ENCODE measurements around the gene CYS1.
"Not testable (repeated sequence)": the region's sequence is repeated elsewhere in the genome, so short reads cannot be mapped to it uniquely, and the experiment has no call there.

The CYS1 gene

DNA sequence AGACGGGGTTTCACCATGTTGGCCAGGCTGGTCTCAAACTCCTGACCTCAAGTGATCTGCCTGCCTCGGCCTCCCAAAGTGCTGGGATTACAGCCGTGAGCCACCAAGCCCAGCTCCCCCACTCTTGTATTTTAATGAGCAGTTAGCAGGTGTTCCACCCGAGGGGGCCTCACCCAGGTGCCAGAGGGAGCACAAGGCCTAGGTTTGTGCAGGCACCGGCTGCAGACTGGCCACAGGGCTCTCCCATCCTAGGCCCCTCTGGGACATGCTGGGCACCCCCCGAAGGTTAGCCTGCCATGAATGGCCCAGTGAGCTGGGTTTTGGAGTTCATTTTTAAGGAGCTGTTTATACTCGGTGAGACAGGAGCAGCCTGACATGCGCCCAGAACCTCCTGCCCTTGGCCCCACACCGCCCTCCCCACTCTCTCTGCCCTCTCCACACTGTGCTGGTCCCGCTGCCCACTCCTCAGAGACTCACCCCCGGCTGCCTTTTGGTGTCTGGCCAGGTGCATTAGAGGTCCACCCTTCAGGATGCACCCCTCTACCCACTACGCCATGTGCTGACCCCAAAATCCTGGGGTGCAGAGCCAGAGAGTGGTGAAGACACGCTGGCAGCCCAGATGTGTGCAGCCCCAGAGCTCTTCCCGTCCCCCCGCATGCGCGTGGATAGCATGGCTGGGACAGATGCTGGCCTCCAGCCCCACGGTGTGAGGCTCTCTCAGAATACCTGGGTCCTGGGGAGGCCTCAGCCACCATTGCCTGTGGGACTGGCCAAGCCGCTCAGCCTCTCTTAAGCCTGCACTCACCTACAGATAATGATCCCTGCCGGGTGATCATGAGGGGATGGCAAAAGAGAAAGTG, 48.1 kb downstream of the CYS1 start:
- DNase-seq (ENCODE audit: low spot score), result no peak

DNA sequence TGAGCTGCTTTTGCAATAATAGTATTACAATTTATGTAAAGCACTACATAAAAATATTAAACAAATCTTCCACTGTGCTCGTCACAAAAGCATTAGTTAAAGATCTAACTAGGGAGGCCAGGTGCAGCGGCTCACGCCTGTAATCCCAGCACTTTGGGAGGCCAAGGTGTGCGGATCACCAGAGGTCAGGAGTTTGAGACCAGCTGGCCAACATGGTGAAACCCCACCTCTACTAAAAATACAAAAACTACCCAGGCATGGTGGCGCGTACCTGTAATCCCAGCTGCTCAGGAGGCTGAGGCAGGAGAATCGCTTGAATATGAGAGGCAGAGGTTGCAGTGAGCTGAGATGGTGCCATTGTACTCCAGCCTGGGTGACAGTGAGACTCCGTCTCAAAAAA, 49.4 kb downstream of the CYS1 start:
- DNase-seq (ENCODE audit: low spot score), result not testable (repeated sequence)

DNA sequence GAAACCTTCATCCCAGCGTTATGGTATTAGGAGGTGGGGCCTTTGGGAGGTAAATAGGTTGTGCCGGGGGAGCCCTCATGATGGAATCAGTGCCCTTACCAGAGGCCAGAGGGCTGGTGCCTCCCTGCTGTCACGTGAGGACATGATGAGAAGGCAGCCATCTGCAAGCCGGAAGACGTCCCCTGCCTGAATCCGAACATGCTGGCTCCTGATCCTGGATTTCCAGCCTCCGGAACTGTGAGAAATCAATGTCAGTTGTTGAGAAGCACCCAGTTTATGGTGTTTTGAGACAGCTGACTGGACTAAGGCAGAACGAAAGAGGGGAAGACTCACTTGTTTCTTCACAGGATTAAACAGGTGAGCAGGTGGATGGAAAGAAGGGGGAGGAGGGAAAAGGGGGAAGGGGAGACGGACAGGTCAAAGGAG, 49.9 kb downstream of the CYS1 start:
- peak; percentile 70 for DNase-seq (ENCODE audit: low spot score)

DNA sequence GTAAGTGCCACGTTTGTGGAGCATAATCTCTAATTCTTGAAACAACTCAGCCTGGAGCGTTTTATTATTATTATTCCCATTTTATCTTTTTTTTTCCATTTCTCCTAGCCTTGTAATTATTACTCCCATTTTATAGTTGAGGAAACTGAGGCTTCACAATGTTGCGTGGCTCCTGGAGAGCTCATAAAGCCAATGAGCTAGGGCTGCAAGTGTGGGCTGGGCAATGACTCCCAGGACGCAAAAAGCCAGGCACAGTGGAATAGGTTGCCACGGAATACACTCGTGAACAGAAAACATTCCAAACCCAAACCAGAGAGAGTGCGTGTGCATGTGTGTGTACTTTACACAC, 50.4 kb downstream of the CYS1 start:
- no peak for DNase-seq (ENCODE audit: low spot score)

DNA sequence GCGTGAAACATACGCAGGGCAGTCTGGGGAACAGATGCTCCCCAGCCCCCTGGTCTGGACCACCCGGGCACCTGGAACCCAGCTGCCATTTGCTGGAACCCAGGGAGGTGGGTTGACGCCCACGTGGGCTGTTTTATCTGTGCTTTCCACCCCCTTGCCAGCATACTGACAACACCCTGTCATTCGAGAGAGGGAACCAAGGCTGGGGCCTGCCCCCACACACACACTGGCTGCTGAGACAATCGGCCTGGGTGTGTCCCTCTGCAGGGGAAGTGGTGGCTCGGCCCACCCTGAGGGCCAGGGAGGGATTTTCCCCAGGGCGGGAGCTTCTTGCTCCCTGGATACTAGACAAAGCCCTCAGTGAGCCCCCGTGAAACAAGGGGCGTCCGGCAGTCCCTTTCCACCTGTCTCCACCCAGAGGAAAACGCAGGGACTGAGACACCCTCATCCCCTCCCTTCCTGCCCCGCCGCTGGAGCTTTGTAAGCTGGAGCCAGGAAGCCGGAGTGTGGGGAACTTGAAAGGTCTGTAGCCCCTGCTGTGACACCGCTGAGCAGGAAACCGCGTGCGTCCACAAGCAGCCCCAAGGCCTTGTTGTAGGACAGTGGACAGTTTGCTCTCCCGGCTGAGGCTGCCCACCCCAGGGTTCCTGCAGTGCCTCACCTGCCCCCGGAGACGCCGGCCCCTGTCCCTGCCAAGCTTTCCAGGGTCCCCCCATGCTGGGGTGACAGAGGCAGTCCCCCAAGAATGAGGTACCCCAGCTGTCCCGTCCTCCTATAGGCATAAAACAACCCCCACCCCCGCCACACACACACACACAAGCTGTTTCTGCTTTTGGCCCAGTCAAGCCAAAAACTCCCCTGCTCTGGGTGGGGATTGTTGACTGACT, 51.0 kb downstream of the CYS1 start:
- peak; percentile 37 for DNase-seq (ENCODE audit: low spot score)

DNA sequence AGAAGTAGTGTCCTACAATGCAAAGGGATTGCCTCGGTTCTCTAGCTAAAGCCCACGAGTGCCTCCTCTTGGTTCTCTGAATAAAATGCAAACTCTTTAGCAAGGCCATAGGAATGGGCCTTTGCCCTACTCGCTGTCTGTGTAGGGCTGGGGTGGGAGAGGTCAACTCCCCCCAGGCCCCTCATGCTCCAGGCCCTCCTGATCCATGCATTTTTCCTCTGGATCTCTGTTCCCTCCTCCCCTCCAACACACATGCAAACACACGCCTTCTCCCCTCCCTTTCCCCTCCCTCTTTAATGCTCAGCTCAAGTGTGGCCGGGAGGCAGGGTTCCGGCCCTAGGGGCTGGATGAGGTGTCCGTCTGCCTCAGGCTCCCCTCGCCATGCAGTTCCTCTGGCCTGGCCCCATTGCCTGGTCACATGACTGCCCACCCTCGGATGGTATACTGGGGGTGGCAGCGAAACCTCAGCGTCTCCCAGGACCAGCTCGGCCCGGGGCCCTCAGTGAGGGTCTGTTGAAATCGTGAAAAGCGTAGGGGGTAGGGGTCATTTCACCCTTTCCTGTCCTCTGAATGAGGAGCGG, 51.7 kb downstream of the CYS1 start:
- no peak for DNase-seq (ENCODE audit: low spot score)

DNA sequence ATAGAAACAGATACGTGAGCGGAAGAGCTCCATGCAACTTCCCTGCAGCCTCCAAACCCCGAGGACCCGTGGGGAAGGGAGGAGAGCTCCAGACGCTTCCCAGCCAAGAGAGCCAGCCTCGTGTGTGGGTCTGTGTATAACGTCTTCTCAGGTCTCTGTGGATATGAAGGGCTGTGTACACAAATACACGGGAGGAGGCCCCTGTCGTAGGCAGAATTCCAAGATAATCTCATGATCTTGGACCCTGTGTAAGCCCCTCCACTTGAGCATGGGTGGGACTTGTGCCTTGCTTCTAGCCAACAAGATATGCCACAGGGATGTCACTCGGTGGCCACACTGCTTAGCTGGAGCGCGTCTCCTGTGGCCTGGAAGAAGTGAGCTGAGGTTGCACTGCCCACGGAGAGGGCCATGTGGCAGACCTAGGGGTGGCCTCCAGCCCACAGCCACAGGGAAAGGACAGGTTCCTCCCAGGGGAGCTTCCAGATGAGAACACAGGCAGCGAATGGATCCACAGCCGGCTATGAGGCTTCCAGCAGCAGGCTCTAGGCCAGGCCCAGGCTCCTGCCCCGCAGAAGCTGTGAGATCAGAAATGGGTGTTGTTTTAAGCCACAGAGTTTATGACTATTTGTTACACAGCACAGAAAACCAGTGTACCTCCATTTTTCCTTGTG, 52.4 kb downstream of the CYS1 start:
- DNase-seq (ENCODE audit: low spot score), result no peak

DNA sequence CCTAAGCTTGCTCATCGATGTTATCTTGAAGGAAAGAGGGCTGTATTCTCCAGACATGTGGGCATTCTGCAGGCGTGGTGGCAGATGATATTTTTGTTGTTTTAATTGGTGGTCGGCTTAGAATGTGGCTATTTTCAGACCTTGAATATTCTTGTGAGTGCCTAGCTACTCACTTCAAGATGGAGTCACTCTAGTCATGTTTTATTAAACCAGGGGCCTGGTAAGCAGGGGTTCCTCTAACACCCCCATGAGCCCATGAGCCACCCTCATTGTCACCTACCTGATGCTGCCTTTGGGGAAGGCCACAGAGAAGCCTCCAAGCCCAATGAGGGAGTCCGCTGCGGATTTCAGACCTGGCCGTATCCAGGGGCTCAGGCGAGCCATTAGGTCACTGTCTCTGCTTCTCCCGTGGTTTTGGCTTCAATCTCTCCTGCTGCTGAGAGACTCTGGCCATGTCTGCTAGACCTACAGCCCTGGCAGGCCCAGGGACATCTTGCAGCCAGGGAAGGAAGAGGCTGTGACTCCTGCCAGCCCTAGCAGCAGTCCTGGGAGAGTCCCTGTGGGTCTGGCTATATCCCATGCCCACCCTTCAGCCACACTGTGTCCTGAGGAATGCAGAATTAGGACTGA, 53.2 kb downstream of the CYS1 start:
- no peak for DNase-seq (ENCODE audit: low spot score)

DNA sequence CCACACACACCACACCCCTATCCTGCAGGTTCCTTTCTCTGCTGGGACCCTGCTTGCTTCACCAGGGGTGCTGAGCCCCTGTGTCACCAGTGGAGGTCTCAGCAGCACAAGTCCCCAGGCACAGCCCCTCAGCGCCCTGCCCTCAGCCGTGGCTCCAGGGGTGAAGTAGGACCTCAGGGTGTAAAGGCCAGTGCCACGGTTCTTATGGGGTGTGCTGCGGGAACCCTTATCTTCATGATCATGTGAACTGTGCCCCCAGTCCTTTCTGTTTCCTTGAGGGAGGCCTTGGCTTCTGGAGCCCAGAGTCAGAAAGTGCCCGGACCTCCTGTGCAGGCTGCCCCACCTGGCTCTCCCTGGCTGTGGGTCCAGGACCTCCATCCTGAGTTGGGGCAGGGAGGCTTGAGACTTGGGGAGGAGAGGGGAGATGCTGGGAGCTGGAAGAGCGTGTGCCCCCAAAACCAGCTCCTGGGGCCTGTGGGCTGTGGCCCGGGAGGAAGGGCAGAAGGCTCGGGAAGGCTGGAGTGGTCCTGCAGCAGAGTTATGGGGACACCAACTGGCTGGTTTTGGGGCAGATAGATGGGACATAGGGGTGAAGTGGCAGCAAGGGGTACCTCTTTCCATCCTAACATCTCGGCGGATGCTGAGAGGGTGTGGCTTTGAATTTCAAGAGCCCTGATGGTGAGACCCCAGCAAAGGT, 57.1 kb downstream of the CYS1 start:
- DNase-seq (ENCODE audit: low spot score), result no peak

DNA sequence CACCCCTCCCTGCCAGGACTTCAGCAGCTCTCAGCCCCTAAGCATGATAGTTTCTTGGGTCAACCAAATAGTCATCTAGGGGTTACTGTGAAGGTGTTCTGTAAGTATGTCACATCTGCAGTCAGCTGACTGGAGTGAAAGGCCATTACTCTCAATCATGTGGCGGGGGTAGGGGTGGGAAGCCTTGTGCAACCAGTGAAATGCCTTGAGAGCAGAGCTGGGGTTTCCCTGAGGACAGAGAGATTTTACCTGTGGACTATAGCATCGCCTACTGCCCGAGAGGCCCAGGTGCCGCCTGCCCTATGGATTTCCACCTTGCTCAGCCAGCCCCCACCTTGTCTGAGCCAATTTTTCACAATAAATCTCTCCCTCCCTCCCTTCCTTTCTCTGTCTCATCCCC, 57.8 kb downstream of the CYS1 start:
- no peak for DNase-seq (ENCODE audit: low spot score)

DNA sequence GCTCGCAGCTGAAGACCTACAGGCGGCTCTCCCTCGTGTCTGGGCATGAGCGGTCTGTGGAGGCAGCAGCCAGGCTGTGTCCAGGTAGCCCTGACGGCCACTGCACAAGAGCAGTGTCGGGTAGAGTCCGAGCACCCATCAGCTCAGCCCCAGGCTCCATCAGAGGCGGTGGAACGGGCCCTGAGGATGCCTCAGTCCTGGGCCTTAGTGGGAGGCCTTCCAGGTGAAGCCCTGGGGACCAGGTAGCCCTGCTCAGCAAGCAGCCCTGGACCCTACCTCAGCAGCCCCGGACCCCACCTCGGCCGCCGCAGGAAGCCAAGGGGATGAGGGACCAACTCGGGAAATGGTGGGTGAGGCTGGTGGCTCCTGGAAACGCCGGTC, 58.2 kb downstream of the CYS1 start:
- DNase-seq (ENCODE audit: low spot score), result no peak

DNA sequence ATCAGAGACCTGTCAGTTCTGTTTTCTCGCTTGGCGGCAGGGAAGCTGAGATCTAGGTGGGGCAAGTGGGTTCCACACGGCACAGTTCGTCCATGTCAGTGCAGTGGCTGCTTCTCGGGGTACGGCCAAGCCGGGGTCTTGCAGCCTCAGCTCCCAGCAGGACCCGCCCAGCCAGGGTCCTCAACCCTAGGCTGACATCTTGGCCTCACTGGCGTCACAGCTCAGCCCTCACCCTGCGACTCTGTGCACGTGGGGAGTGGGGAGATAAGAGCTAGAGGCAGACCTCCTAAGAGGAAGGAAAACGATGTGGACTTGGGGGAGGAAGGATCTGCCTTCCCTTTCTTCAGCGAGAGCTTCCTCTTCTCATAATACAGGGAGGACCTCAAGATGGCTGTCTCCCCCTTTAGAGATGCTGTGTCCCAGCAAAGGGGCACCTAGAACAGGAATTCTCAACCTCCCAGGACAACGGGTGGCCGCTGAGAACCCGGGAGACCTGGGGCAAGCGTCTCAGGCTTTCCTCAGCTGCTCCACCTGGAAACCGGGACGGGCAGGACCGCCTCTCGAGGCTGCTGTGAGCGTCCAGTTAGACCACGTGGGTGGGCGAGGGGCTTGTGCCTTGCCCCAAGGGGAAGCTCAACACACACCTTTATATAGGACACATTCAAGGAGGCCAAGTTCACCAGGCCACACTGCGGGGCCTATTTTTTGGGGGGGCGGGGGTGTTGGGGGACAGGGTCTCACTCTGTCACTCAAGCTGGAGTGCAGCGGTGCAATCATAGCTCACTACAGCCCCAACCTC, 60.4 kb downstream of the CYS1 start:
- no peak for DNase-seq (ENCODE audit: low spot score)

DNA sequence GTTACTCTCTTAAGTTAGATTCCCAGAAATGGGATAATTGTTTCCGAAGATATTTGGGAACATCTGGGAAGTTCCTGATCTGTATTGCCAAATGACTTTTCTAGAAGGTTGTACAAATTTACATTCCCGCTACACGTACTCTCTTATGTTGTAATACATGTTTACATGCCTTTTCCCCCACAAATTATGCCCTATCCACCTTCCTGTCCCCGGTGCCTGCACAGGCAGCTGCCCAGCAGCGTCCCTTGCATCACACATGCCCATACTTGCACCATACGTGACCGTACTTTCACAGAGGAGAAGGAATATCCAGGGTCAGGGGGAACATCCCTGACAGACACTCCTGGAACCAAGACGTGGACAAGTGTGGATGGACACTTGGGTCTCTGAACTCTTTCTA, 61.0 kb downstream of the CYS1 start:
- DNase-seq (ENCODE audit: low spot score), result no peak

DNA sequence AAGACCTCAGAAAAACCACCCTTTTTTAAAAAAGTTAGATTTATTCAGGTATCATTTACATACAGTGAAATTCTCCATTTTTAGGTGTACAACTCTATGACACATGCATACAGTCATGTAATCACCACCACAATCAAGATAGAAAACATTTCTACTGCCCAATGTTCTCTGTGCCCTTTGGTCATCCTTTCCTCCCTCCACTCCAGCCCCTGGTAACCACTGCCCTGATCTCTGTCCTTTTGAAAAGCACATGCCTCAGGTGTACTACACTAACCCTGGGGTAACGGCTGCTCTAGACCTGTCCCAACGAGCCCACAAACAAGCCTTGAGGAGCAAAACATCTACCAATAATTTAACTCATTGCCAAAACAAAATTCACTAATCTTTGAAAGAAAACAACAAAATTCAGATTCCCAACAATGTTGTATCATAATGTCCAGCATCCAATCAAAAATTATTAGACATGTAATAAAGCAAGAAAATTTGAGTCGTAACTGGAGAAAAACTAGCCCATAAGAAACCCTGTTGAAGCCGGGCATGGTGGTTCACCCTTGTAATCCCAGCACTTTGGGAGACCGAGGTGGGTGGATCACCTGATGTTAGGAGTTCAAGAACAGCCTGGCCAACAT, 62.8 kb downstream of the CYS1 start:
- no peak for DNase-seq (ENCODE audit: low spot score)

DNA sequence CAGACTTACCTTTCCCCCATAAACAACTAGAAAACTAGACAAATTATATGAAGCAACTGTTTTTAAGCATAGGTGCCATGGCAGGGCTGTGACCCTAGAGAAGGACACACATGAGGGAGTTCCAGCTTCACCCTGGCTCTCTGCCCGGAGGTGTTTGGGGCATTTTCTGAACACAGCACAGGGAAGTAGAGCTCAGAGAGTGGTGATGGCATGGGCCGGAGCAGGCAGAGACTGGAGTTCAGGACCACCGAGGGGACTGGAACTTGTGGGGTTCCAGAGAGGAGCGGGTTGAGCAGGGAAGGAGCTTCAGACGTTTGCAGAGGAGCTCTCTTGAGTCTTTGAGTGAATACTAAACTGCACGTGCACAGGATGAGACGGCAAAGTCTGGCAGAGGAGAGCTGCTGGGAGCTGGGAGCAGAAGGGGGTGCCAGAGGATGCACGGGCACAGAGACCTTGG, 63.4 kb downstream of the CYS1 start:
- no peak for DNase-seq (ENCODE audit: low spot score)

DNA sequence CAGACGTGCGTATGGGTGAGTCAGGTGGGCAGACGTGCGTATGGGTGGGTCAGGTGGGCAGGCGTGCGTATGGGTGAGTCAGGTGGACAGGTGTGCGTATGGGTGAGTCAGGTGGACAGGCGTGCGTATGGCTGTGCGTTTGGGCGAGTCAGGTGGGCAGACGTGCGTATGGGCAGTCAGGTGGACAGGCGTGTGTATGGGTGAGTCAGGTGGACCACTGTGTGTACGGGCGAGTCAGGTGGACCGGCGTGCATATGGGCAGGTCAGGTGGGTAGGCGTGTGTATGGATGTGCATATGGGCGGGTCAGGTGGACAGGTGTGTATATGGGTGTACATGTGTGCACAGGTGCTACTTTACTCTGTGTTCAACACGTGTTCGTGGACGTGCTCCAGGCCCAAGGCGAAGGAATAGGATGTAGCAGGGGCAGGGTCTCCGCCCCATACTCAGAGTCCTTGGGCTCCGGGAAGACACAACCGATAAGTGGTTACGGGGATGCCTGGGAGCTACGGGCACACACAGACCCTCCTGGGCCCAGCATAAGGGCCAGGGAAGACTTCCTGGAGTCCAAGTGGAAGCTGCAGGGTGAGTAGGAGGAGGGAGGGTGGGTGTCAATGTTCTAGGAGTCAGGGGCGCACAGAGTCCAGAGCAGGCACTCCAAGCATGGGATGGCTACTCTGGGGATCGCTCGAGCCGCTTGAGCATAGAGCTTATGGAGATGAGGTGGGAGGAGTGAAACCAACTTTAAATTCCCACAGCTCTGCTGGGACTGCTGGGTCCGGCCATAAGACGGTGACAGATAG, 64.0 kb downstream of the CYS1 start:
- no peak for DNase-seq (ENCODE audit: low spot score)

DNA sequence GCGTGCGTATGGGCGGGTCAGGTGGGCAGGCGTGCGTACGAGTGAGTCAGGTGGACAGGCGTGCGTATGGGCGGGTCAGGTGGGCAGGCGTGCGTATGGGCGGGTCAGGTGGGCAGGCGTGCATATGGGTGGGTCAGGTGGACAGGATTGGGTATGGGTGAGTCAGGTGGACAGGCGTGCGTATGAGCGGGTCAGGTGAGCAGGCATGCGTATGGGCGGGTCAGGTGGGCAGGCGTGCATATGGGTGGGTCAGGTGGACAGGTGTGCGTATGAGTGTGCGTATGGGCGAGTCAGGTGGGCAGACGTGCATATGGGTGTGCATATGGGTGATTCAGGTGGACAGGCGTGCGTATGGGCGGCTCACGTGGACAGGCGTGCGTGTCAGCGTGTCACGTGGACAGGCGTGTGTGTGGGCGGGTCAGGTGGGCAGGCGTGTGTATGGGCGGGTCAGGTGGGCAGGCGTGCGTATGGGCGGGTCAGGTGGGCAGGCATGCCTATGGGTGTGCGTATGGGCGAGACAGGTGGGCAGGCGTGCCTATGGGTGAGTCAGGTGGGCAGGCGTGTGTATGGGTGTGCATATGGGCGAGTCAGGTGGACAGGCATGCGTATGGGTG, 64.7 kb downstream of the CYS1 start:
- DNase-seq (ENCODE audit: low spot score), result not testable (repeated sequence)
